Karpas-422 (cell line): ENCODE measurements around the gene PAX5. TPM values are rescaled to one million over a fixed set of nuclear protein-coding genes. Genes with fewer than 3 reads are reported as not detected.

Experiments used
- DNase-seq: peaks from one replicate; pipeline ENCODE4 v3.0.0-alpha.2; 2015
- H2AFZ ChIP-seq: fragments of 200-600 bp; sonication (generic); 2 replicates; pipeline ENCODE4 v1.6.1; 2014; ENCODE audit warnings: antibody characterized with exemption, low read length, mixed read lengths
- H3K27ac ChIP-seq: fragments of 200-600 bp; sonication (generic); 2 replicates; pipeline ENCODE4 v1.5.1; 2014; ENCODE audit warnings: mild to moderate bottlenecking, low read length, moderate library complexity
- H3K27me3 ChIP-seq: fragments of 200-600 bp; sonication (generic); 2 replicates; pipeline ENCODE4 v1.6.1; 2014; ENCODE audit warnings: low read length, mixed read lengths
- H3K36me3 ChIP-seq: fragments of 200-600 bp; sonication (generic); 2 replicates; pipeline ENCODE4 v1.6.1; 2014; ENCODE audit warnings: low read length, mixed read lengths; ENCODE audit not compliant: insufficient read depth
- H3K4me1 ChIP-seq: fragments of 200-600 bp; sonication (generic); 2 replicates; pipeline ENCODE4 v1.6.1; 2014; ENCODE audit warnings: mild to moderate bottlenecking, low read length, mixed read lengths
- H3K4me2 ChIP-seq: fragments of 200-600 bp; sonication (generic); 2 replicates; pipeline ENCODE4 v1.6.1; 2014; ENCODE audit warnings: low read length, low read depth, mild to moderate bottlenecking; ENCODE audit not compliant: poor library complexity, severe bottlenecking
- H3K4me3 ChIP-seq: fragments of 200-600 bp; sonication (generic); 2 replicates; pipeline ENCODE4 v1.5.1; 2014; ENCODE audit warnings: mild to moderate bottlenecking, antibody characterized with exemption, low read length, mixed read lengths
- H3K79me2 ChIP-seq: fragments of 200-600 bp; sonication (generic); 2 replicates; pipeline ENCODE4 v1.6.1; 2014; ENCODE audit warnings: mild to moderate bottlenecking, low read length, mixed read lengths
- H3K9ac ChIP-seq: fragments of 200-600 bp; sonication (generic); 2 replicates; pipeline ENCODE4 v1.6.0; 2014; ENCODE audit warnings: low read length
- H3K9me2 ChIP-seq: fragments of 200-600 bp; sonication (generic), shearing (Covaris generic); replicated peaks from 2 replicates; pipeline ENCODE4 v1.6.0; 2014; ENCODE audit warnings: mild to moderate bottlenecking, low read length, moderate library complexity; ENCODE audit not compliant: insufficient read depth
- H3K9me3 ChIP-seq: fragments of 300-700, 200-600 bp; sonication (generic); 2 replicates; pipeline ENCODE4 v1.6.1; 2014; ENCODE audit warnings: low read length, mixed read lengths
- H4K20me1 ChIP-seq: fragments of 200-600 bp; sonication (generic); 2 replicates; pipeline ENCODE4 v1.6.1; 2014; ENCODE audit warnings: mild to moderate bottlenecking, antibody characterized with exemption, low read length, low read depth; ENCODE audit not compliant: insufficient read depth
- total RNA-seq: library from RNA; depleted of rRNA; stranded (reverse); fragments of >200 nt; shearing (Covaris generic); gene quantifications from 2 replicates; pipeline ENCODE4 v1.2.3, GENCODE V29; 2014; ENCODE audit warnings: low replicate concordance

Gene PAX5
- total RNA-seq, 1 experiment from 2014 or later, result 88.9 TPM

DNA sequence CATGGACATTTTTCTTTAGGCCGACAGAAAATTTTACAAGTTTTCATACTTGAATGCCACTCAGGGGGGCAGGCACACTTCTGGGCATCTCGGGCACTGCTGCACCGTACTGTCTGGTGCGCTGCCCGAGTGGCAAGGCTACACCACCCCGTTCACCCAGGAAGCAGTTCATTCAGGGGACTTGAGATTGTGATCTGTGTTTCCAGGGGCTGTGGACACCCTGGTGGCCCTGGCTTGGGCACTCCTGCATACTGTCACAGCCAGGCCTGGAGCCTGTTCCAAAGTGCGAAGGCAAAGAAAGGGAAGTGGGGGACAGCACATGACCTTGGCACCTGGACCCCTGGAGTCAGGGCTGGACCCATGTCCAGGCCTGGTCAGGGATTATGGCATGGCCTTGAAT, 197.6 kb downstream of the PAX5 start:
- H3K9me2 ChIP-seq, result no peaks in the 10 kb centered on the region
- H3K4me1 ChIP-seq, result peaks cover 89% of the 10 kb centered on the region
- no peak overlapping the region for H3K9ac ChIP-seq
- H3K27ac ChIP-seq, result no peak overlapping the region
- no peaks in the 10 kb centered on the region for H3K79me2 ChIP-seq
- peaks cover 11% of the 10 kb centered on the region; the same call in 1 of the 2 replicates for H4K20me1 ChIP-seq
- no peak overlapping the region for H3K4me3 ChIP-seq
- H3K4me2 ChIP-seq, result peak overlapping the region; percentile 50
- H2AFZ ChIP-seq, result no peak overlapping the region
- H3K27me3 ChIP-seq, result no peaks in the 10 kb centered on the region
- no peak for DNase-seq
- peaks cover 23% of the 10 kb centered on the region for H3K36me3 ChIP-seq
- no peaks in the 10 kb centered on the region for H3K9me3 ChIP-seq

DNA sequence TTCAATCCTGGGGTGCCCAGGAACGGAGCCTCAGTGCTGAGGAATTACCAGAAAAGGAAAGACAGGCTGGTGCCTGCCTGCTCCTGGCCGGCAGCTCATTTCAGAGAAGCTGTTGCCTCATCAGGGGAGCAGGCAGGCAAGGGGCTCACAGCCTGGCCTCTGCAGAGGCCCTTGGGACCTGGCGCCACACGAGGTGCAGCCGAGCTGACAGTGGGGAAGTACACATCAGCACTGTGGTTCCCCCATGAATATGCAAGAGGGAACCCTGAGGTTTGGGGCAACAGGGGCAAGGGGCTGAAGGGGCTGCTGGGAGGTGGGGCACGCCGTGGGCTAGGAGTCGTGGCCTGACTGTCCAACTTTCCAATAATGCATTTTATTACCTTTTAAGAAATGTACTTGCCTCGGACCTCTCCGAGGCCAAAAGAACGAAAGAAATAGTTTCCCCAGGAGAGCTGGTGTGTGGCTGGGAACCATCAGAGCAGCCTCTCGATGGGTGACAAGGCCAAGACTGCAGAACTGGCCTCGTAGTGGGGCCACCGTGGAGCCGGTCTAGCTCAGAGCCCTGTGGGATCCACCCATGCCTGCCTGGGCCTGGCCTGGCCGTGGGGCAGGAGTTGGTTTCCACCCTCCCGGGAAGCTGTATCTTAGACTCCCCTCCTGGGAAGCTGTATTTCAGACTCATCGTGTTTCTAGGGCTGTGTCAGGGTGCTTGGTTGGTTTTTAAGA, 198.6 kb downstream of the PAX5 start:
- DNase-seq, result peak; percentile 84

DNA sequence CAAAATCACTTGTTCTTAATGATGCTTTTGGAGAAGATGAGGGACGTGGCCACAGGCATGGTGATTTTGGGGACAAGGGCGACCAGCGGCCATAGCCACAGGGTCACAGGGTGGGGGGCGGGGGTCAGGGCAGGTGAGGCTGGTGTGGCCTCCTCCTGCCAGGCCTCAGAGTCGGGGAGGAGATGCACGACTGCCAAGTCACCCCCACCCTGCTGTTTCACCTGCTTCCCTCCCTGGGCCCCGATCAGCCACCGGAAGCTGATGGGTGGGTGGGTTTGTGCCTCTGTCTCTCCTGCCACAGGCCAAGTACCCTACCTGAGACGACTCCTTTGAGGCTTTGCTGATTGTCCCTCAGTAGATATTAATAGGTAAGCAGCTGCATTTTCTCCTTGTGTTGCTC, 199.3 kb downstream of the PAX5 start:
- peaks cover 11% of the 10 kb centered on the region; the same call in 1 of the 2 replicates for H4K20me1 ChIP-seq
- H3K4me2 ChIP-seq, result peak overlapping the region; percentile 50
- H3K4me3 ChIP-seq, result no peak overlapping the region
- H3K27ac ChIP-seq, result peak overlapping the region; percentile 66; the same call in 1 of the 2 replicates
- H3K9me3 ChIP-seq, result no peaks in the 10 kb centered on the region
- H3K36me3 ChIP-seq, result peaks cover 20% of the 10 kb centered on the region; the same call in 1 of the 2 replicates
- no peaks in the 10 kb centered on the region for H3K79me2 ChIP-seq
- no peaks in the 10 kb centered on the region for H3K27me3 ChIP-seq
- peaks cover 84% of the 10 kb centered on the region for H3K4me1 ChIP-seq
- H3K9ac ChIP-seq, result peak overlapping the region; percentile 40
- no peaks in the 10 kb centered on the region for H3K9me2 ChIP-seq
- no peak for DNase-seq
- no peak overlapping the region for H2AFZ ChIP-seq

More for the DNA sequence above, 198.6 kb downstream of the PAX5 start:
- H3K9ac ChIP-seq, result peak overlapping the region; percentile 40
- no peaks in the 10 kb centered on the region for H3K79me2 ChIP-seq
- peak overlapping the region; percentile 66 for H3K27ac ChIP-seq
- H3K4me2 ChIP-seq, result peak overlapping the region; percentile 50
- H4K20me1 ChIP-seq, result peaks cover 11% of the 10 kb centered on the region; the same call in 1 of the 2 replicates
- no peak overlapping the region; the same call in 1 of the 2 replicates for H3K4me3 ChIP-seq
- H3K27me3 ChIP-seq, result no peaks in the 10 kb centered on the region
- H2AFZ ChIP-seq, result no peak overlapping the region
- no peaks in the 10 kb centered on the region for H3K9me3 ChIP-seq
- no peaks in the 10 kb centered on the region for H3K9me2 ChIP-seq
- H3K4me1 ChIP-seq, result peaks cover 86% of the 10 kb centered on the region
- H3K36me3 ChIP-seq, result peaks cover 20% of the 10 kb centered on the region; the same call in 1 of the 2 replicates

DNA sequence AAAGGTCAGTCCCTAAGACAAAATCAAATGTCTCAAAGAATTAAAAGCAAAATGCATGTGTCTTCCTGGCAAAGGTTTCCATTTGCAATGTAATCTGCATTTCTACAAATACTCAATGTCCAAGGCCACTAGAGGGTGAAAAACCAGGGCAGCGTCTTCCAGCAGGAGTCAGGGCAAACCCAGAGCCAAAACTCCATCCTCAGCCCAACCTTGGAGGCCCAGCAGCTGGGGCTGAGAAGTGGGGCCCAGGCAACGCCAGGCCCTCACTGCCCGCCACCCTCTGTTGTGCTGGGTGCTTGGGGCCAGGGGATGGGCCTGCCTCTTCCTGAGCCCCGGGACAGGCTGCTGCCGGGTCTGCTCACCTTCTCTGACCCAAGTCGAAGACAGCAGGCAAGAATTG, 200.1 kb downstream of the PAX5 start:
- Histone ChIP-seq H3K4me2 (no peak overlapping the region), H3K4me3 (no peak overlapping the region), H3K36me3 (peaks cover 19% of the 10 kb centered on the region; the same call in 1 of the 2 replicates), H2AFZ (no peak overlapping the region), H3K9ac (no peak overlapping the region), H3K4me1 (peaks cover 77% of the 10 kb centered on the region), H3K9me2 (no peaks in the 10 kb centered on the region), H3K27me3 (no peaks in the 10 kb centered on the region), H3K27ac (no peak overlapping the region), H3K79me2 (no peaks in the 10 kb centered on the region), H4K20me1 (peaks cover 11% of the 10 kb centered on the region; the same call in 1 of the 2 replicates), H3K9me3 (no peaks in the 10 kb centered on the region)
- no peak for DNase-seq

DNA sequence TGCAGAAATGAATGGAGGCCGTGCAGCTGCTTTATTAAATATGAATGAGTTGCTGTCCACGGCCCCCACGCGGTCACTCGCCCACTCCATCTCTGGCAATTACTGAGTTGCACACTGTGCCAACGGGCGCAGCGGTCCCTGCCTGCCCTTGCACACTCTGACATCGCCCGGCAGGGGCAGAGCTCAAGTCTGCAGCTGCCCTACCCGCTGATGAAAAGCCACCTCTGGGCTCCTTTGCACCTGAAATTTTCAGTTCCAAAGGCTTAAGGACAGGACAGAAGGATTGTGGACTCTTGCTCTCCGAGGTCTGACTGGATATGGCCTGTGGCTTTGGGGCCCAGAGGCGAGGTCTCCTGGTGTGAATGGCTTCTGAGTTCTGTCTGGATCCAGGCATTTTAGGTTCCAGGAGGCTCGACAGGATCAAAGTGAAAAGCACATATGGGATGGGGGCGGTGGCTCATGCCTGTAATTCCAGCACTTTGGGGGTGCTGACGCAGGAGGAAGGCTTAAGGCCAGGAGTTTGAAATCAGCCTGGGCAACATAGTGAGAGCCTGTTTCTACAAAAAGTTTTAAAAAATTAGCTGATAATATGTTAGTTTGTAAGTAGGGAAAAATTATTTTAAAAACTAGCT, 201.8 kb downstream of the PAX5 start:
- H2AFZ ChIP-seq, result no peak overlapping the region
- no peaks in the 10 kb centered on the region for H3K79me2 ChIP-seq
- H3K9ac ChIP-seq, result peak overlapping the region; percentile 13
- peak overlapping the region; percentile 1 for H3K4me2 ChIP-seq
- peak; percentile 58 for DNase-seq
- H3K27ac ChIP-seq, result no peak overlapping the region
- H3K9me3 ChIP-seq, result no peaks in the 10 kb centered on the region
- H3K36me3 ChIP-seq, result peaks cover 10% of the 10 kb centered on the region; the same call in 1 of the 2 replicates
- 0 out of 2 replicates have a peak, but pooled peaks cover 4% of the 10 kb centered on the region for H4K20me1 ChIP-seq
- no peaks in the 10 kb centered on the region for H3K9me2 ChIP-seq
- H3K4me3 ChIP-seq, result no peak overlapping the region
- no peaks in the 10 kb centered on the region for H3K27me3 ChIP-seq
- peaks cover 61% of the 10 kb centered on the region for H3K4me1 ChIP-seq

DNA sequence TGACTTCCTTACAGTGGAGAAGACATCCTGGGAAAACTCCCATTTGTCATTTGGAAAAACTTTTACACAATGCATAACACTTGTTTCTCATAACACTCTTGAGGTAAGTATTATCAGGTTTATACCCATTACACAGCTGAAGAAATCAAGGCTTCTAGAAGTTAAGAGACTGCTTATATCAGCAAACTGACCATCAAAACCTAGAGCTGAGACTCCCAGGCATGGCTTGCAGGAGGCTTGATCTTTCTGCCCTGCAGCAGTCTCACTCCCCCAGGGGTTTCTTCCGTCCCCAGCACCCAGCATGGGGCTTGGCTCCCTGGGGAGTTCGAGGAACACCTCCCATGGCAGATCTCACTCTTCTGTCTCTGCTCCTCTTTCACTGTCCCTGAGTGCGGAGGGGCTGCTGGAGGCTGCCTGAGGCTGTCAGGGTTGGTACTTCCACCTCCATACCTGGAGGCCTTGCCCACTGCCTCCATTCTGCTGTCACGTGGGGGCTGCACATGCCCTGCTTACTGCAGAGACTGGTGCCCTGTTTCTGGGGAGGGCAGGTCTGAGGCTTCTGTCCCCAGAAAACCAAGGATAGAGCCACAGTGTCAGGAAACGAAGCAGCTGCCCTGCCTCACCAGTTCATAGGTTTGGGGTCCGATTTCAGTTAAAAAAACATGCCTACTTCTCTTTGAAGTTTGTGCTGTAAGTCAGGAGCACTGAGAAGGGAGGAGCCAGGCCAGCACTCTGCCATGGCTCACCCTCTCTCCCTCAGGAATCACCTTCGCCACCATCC, 202.5 kb downstream of the PAX5 start:
- H3K4me3 ChIP-seq, result no peak overlapping the region
- H3K36me3 ChIP-seq, result peaks cover 10% of the 10 kb centered on the region; the same call in 1 of the 2 replicates
- H3K9me3 ChIP-seq, result no peaks in the 10 kb centered on the region
- 0 out of 2 replicates have a peak, but pooled peaks cover 4% of the 10 kb centered on the region for H4K20me1 ChIP-seq
- no peaks in the 10 kb centered on the region for H3K9me2 ChIP-seq
- no peak overlapping the region for H3K27ac ChIP-seq
- DNase-seq, result peak; percentile 61
- peaks cover 54% of the 10 kb centered on the region for H3K4me1 ChIP-seq
- peak overlapping the region; percentile 1 for H3K4me2 ChIP-seq
- H3K9ac ChIP-seq, result peak overlapping the region; percentile 13; the same call in 1 of the 2 replicates
- no peaks in the 10 kb centered on the region for H3K79me2 ChIP-seq
- no peak overlapping the region for H2AFZ ChIP-seq
- H3K27me3 ChIP-seq, result no peaks in the 10 kb centered on the region

DNA sequence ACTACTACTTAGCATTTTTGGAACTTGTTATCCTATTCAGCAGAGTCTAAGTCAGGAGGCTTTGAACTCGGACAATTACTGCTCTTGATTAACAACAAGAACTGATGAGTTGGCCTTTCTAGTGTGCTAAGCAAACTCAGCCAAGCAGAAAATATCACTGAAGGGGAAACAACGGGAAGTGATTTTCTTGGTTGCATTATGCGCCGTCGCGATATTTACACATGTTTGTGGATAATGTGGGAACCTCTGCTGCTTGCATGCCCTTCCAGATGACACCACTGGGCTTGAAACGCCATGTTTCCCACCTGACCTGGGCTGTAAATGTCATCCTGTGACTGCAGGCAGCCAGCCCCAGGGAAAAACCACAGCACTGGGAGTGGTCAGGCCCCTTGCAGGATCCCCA, 205.5 kb downstream of the PAX5 start:
- Histone ChIP-seq H3K4me1 (peaks cover 25% of the 10 kb centered on the region), H3K9me2 (no peaks in the 10 kb centered on the region), H3K4me3 (no peak overlapping the region), H3K79me2 (no peaks in the 10 kb centered on the region), H2AFZ (no peak overlapping the region), H3K36me3 (peaks cover 5% of the 10 kb centered on the region; the same call in 1 of the 2 replicates), H3K27me3 (no peaks in the 10 kb centered on the region), H3K27ac (no peak overlapping the region), H3K9ac (no peak overlapping the region), H4K20me1 (0 out of 2 replicates have a peak, but pooled peaks cover 4% of the 10 kb centered on the region), H3K4me2 (no peak overlapping the region), H3K9me3 (no peaks in the 10 kb centered on the region)
- no peak for DNase-seq
